Stomach (tissue), 4 donors: Measurements from ENCODE around the gene CTH.

Source experiments
- CTCF ChIP-seq, 7 experiments: fragments of 450-650 bp in 4 of 7; fragments of 200-600 bp in 3 of 7; sonication (generic) in 3 of 7; IDR thresholded peaks; one replicate each; pipeline ENCODE4 v1.5.1; 2016 to 2019; ENCODE audit warnings: antibody characterized with exemption in 7 of 7, control low read depth in 2 of 7, mild to moderate bottlenecking in 1 of 7
- POLR2A ChIP-seq, 4 donors: fragments of 450-650 bp; IDR thresholded peaks; one replicate each; pipeline ENCODE4 v1.6.1; 2016; ENCODE audit warnings: antibody characterized with exemption in 4 of 4, control low read depth in 2 of 4, mild to moderate bottlenecking in 1 of 4, moderate library complexity in 1 of 4

GRCh38 chr1:70415882-70416281, 4.8 kb downstream of the CTH start:
- TF ChIP-seq CTCF (IDR thresholded peaks at IDR 0.05) (no peak), POLR2A (IDR thresholded peaks at IDR 0.05) (no peak)
